HEK293 (cell line): ENCODE measurements around the gene HSH2D.

Experiments used
- CTCF ChIA-PET: fragments of 350-600 bp; formaldehyde crosslinking; extraction: SDS; loops from one replicate; lab custom pipeline; 2021; ENCODE audit warnings: antibody characterized with exemption; lab: Yijun Ruan, JAX
- POLR2A ChIA-PET: fragments of 300-600 bp; formaldehyde crosslinking; extraction: SDS; loops from one replicate; lab custom pipeline; 2020; ENCODE audit warnings: antibody characterized with exemption, inconsistent platforms; lab: Yijun Ruan, JAX
- H3K27ac ChIP-seq: fragments of 200-500 bp; sonication (Bioruptor generic); 2 replicates; pipeline ENCODE4 v1.5.1; 2014; ENCODE audit warnings: low read depth, low read length, control low read depth, inconsistent platforms; ENCODE audit errors: extremely low read depth
- H3K36me3 ChIP-seq, 2 experiments: fragments of 200-500 bp in 1 of 2; sonication (Bioruptor generic) in 1 of 2; 1 replicate in 1 of 2; 2 replicates in 1 of 2; pipeline ENCODE4 v1.5.1; 2014 to 2017; ENCODE audit warnings: inconsistent platforms in 2 of 2, low read length in 2 of 2; ENCODE audit not compliant: control insufficient read depth in 2 of 2, insufficient read depth in 1 of 2
- H3K4me1 ChIP-seq: fragments of 200-500 bp; sonication (Bioruptor generic); 2 replicates; pipeline ENCODE4 v1.5.1; 2014; ENCODE audit warnings: mild to moderate bottlenecking, low read length, inconsistent platforms; ENCODE audit not compliant: control insufficient read depth, insufficient read depth
- H3K4me3 ChIP-seq: 2 replicates; pipeline ENCODE4 v1.5.1; 2011; ENCODE audit warnings: low read depth, mild to moderate bottlenecking, control low read depth, low read length, moderate library complexity
- H3K9me3 ChIP-seq: fragments of 200-500 bp; sonication (Bioruptor generic); 2 replicates; pipeline ENCODE4 v1.5.1; 2014; ENCODE audit warnings: low read depth, low read length, inconsistent platforms; ENCODE audit not compliant: control insufficient read depth, insufficient read depth
- ATF2 ChIP-seq: fragments of 450-650 bp; formaldehyde crosslinking; IDR thresholded peaks from 2 replicates; pipeline ENCODE4 v1.5.1; 2016; ENCODE audit warnings: missing biosample characterization, missing genetic modification characterization, low read depth
- ZBTB8A ChIP-seq: fragments of 450-650 bp; formaldehyde crosslinking; IDR thresholded peaks from 2 replicates; pipeline ENCODE4 v1.5.1; 2016; ENCODE audit warnings: missing biosample characterization, missing genetic modification characterization
- ZFHX2 ChIP-seq: fragments of 450-650 bp; formaldehyde crosslinking; conservative IDR thresholded peaks from 2 replicates; pipeline ENCODE4 v1.5.1; 2016; ENCODE audit warnings: missing biosample characterization, missing genetic modification characterization
- ZIC2 ChIP-seq: fragments of 450-650 bp; formaldehyde crosslinking; IDR thresholded peaks from 2 replicates; pipeline ENCODE4 v1.5.1; 2016; ENCODE audit warnings: missing biosample characterization, missing genetic modification characterization
- ZNF202 ChIP-seq: fragments of 450-650 bp; formaldehyde crosslinking; IDR thresholded peaks from 2 replicates; pipeline ENCODE4 v1.5.1; 2016; ENCODE audit warnings: missing biosample characterization, missing genetic modification characterization, borderline replicate concordance
- ZNF211 ChIP-seq: fragments of 450-650 bp; formaldehyde crosslinking; IDR thresholded peaks from 2 replicates; pipeline ENCODE4 v1.5.1; 2016; ENCODE audit warnings: low read depth, missing biosample characterization, missing genetic modification characterization
- ZNF239 ChIP-seq: fragments of 450-650 bp; formaldehyde crosslinking; IDR thresholded peaks from 2 replicates; pipeline ENCODE4 v1.5.1; 2016; ENCODE audit warnings: missing biosample characterization, missing genetic modification characterization
- ZNF280D ChIP-seq: fragments of 450-650 bp; formaldehyde crosslinking; IDR thresholded peaks from 2 replicates; pipeline ENCODE4 v1.5.1; 2016; ENCODE audit warnings: missing biosample characterization, missing genetic modification characterization
- ZNF521 ChIP-seq: fragments of 450-650 bp; formaldehyde crosslinking; IDR thresholded peaks from 2 replicates; pipeline ENCODE4 v1.5.1; 2017; ENCODE audit warnings: missing biosample characterization, mild to moderate bottlenecking, missing genetic modification characterization
- ZNF561 ChIP-seq: fragments of 450-650 bp; IDR thresholded peaks from 2 replicates; pipeline ENCODE4 v1.5.1; 2018; ENCODE audit warnings: missing biosample characterization, missing genetic modification characterization, borderline replicate concordance
- ZNF664 ChIP-seq: fragments of 450-650 bp; formaldehyde crosslinking; IDR thresholded peaks from 2 replicates; pipeline ENCODE4 v1.5.1; 2016; ENCODE audit warnings: missing biosample characterization, missing genetic modification characterization

HSH2D gene

GRCh38 chr19:16199275-16199932, 55.9 kb downstream of the HSH2D start (continued):
- TF ChIP-seq ZNF280D (tag by site-specific recombination) (no peak), ZNF202 (tag by site-specific recombination) (no peak)

GRCh38 chr19:16200038-16201010, 56.8 kb downstream of the HSH2D start:
- peak; percentile 78 for TF ChIP-seq ZIC2 (tag by site-specific recombination)
- no peak; the same call in 1 of the 2 replicates for TF ChIP-seq ZBTB8A
- ChIA-PET CTCF (no interaction called here), POLR2A (no interaction called here)
- H3K4me1 ChIP-seq: peaks cover 5% of the 10 kb centered on the region; the same call in 1 of the 2 replicates
- H3K36me3 ChIP-seq: peaks cover 0 to 51% of the 10 kb centered on the region in 2 experiments; a peak in 2 of 3 replicates
- no peaks in the 10 kb centered on the region for H3K9me3 ChIP-seq
- H3K4me3 ChIP-seq: no peak overlapping the region
- H3K27ac ChIP-seq: peak overlapping the region; percentile 9; the same call in 1 of the 2 replicates

GRCh38 chr19:16201011-16201391, 57.5 kb downstream of the HSH2D start:
- CTCF ChIA-PET: no interaction called here
- no peaks in the 10 kb centered on the region for H3K9me3 ChIP-seq
- H3K27ac ChIP-seq: no peak overlapping the region
- TF ChIP-seq ZNF521 (tag by site-specific recombination) (no peak), ZNF664 (tag by site-specific recombination) (peak; percentile 94)
- no peak overlapping the region for H3K4me3 ChIP-seq
- H3K4me1 ChIP-seq: peaks cover 5% of the 10 kb centered on the region; the same call in 1 of the 2 replicates
- POLR2A ChIA-PET: no interaction called here
- H3K36me3 ChIP-seq: peaks cover 0 to 57% of the 10 kb centered on the region in 2 experiments; a peak in 2 of 3 replicates

- CTCF ChIA-PET: interaction anchor here (0.7 kb wide), 1 partner anchor 16 kb away, joined by 5 read pairs; no protein-coding TSS in a partner anchor
- POLR2A ChIA-PET: interaction anchor here (1.1 kb wide), 1 partner anchor 13 kb away, joined by 3 read pairs; no protein-coding TSS in a partner anchor
- Histone ChIP-seq H3K4me3 (no peak overlapping the region), H3K4me1 (peaks cover 5% of the 10 kb centered on the region; the same call in 1 of the 2 replicates), H3K36me3 (peaks cover 0 to 73% of the 10 kb centered on the region in 2 experiments; a peak in 2 of 3 replicates), H3K9me3 (no peaks in the 10 kb centered on the region), H3K27ac (no peak overlapping the region)
- no peak for TF ChIP-seq ATF2
- no peak for TF ChIP-seq ZNF211 (tag by site-specific recombination)
- no peak for TF ChIP-seq ZNF561 (tag by site-specific recombination)
- peak; percentile 99 for TF ChIP-seq ZNF239 (tag by site-specific recombination)
- no peak for TF ChIP-seq ZFHX2
These were observed 59.1 kb downstream of the HSH2D start for GRCh38 chr19:16202320-16203255.
